Measurements from ENCODE around the gene ABCA2.

- TF ChIP-seq CTCF (IDR thresholded peaks at IDR 0.05 in 2 of 3, conservative IDR thresholded peaks at IDR 0.05 in 1 of 3; ENCODE audit: borderline replicate concordance in 1 of 3, insufficient read depth in 1 of 3, low read depth in 2 of 3, low read length in 2 of 3) (0 out of 6 replicates have a peak, but pooled peaks of 1 of the 3 experiments have one; percentile 14), EZH2 (IDR thresholded peaks at IDR 0.05) (no peak), REST (IDR thresholded peaks at IDR 0.05; ENCODE audit: low read depth) (no peak), POLR2A (IDR thresholded peaks at IDR 0.05; ENCODE audit: borderline replicate concordance, extremely low read depth, insufficient read depth, insufficient read length) (peak; percentile 45), SRF (IDR thresholded peaks at IDR 0.05; ENCODE audit: low read depth) (no peak)
These were observed 42.9 kb upstream of the ABCA2 start for GRCh38 chr9:137070906-137071275.

Data from HCT116 (cell line).